ENCODE results near the gene FBXL7.

Gene FBXL7

DNA sequence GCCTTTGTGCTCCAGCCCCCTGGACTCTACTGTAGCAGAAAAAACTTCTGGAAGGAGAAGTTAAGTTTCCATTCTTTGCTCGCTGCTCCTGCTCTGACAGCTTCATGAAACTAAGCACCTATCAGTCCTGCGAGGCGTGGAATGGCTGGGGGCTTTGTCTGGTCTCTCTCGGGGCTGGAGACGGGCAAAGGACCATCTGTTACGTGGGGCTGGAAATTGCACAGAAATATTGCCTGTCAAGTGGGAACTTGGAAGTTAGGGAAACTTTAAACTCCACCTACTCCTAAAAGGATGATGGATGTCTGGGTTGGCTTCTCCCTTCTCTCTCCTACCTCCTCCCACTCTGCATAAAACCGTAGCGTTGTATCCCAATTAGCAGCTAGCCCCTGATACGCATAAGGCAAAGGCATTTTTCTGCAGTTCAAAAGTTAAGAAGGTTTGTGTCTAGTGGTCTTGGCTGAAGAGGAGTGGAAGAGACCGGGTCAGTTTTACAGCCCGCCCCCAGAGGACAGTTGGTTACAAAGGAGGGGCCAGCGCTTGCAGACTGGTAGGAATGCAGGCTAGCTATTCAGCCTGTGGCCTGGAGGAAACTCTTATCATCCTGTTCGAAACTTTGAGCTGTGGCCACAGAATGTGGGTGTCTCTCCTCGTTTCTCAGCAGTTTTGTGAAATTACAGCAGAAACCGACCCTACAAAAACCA is 1.3 kb downstream of the FBXL7 start:
- DNase-seq (ENCODE audit: low read depth, low spot score), result no peak

DNA sequence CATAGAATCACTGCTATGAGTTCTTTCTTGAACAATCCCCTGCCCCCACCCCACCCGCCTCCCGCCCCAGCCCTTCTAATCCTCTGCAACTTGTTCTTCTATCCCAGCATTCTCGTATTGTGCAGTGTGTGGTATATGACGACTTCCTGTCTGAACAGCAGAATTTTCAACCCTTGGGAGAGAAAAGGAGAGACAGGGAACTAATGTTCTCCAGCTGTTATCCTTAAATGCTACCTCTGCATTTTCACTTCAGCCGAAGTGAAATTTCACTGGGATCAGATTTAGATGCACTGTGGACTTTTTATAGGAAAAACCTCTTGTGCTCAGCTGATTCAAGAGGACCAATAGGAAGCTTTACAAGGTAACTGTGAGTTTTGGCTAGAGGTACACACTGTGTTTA is 2.2 kb downstream of the FBXL7 start:
- no peak for DNase-seq (ENCODE audit: low read depth, low spot score)

DNA sequence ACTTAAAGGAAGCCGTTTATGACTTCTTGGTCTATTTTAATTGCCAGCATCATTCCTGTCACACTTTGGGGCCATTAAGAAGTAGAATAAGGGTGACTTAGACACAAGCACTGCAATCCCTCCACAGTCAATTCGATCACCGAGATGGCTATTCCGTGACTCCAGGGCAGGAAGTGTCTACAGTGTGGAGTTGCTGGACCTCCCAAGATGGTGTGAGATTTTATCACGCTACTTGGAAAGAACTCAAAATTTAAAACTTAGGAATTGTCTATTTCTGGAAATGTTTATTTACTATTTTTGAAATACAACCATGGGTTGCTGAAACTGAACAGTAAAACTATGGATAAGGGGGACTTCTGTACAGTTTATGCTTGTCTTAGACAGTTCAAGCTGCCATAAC is 6.2 kb downstream of the FBXL7 start:
- DNase-seq (ENCODE audit: low read depth, low spot score), result no peak

DNA sequence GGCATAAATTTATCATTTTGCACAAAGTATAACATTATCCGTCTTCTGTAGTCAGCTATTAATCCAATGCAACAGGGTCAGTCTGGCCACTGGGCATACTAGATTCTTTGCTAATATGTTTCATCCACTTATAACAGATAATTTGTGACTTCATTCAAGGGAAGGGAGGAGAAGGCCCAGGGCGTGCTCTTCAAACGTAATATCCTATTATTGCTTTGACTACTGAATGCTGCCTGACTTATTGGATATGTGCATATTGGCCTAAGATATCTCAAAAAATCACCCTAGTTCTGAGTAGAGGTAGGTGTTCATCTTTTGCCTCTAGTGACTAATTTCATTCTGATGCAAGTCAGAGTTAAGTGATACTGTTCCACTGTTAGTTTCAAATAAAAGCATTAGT is 6.9 kb downstream of the FBXL7 start:
- DNase-seq (ENCODE audit: low read depth, low spot score), result no peak

DNA sequence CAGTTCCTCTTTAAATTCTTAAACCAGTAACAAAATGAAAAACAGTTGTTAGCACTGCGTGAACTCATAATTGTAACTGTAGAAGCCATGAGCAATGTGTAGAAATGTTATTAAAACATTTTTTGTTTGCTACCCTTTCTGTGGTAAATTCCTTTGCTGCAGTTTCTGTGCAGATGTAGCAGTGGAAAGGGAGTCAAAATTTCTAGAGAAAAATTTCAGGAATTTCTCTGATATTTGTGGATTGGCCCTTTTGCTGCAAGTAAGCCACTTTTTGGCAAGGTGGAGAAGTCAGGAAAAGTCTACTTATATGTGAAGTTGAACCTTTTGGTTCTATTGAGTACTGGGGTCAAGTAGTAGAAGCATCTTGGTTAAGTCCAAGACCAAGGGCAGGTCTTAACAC is 10.1 kb downstream of the FBXL7 start:
- no peak for DNase-seq (ENCODE audit: low read depth, low spot score)

DNA sequence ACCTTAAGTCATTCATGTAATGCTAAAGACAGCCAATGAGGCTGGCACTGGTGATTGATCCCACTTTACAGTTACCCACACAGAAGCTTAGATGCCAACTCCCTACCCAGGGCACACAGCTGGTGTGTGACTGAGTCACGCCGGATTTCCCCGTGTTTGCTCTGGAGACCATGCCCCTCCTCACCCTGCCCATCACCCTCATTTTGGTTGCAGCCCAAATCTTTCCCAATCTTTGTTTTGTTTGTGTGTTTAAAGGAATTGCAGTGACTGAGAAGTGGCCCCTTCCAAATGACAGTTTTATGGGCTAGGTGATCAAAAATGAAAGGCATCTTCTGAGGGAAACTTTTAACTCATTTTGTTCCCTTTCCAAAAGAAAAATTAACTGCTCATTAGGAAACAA is 10.9 kb downstream of the FBXL7 start:
- no peak for DNase-seq (ENCODE audit: low read depth, low spot score)

DNA sequence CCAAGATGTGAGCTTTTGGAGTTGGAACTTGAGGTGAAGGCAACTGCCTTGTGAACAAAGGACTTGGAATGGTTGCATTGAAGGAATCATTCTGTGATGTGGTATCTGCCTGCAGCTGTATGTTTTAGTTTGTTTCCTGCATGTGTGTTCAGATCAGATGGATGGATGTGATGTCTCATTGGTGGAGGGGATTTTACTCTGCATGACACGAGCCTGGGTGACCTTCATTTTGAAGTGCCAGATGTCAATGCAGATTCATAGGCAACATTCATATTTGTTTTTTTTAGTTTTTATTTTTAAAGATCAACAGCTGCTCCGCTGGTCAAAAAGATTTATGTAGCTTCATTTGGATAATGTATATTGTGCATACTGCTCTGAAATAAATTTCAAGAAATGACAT is 13.5 kb downstream of the FBXL7 start:
- no peak for DNase-seq (ENCODE audit: low read depth, low spot score)

DNA sequence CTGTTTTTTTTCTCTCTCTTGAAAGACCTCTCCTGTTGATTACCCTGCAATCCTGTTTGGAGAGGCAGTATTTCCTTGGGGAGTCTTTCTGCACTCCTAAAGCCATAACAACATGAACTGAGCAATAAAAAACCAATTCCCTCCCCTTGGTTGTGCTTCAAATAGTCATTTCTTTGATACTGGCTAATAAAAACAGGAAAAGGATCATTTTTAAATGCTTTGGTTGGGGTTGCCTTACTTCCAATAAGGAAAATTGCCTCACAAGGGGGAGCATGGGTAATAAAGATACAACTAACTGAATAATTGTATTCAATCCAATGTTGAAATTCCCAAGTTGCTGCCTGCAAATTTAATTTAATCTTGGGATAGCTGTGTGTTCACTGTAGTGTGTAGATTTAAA is 13.9 kb downstream of the FBXL7 start:
- DNase-seq (ENCODE audit: low read depth, low spot score), result no peak

DNA sequence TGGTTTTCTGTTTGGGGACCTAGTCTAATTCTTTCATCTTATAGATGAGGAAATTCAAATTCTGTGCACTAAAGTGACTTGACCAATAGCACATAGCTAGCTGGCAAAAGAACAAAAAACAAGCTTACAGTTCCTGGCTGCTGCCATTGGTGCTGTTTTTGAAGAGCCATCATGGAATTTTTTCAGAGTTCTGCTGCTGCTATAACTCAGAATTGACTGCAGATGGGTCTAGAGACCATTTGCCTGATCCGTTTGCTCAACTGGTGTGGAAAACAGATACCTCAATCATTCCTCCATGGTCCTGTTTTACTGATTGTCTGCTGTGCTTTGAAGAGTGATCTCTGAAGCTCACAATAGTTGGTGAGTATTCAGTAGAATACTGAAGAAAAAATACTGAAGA is 15.2 kb downstream of the FBXL7 start:
- no peak for DNase-seq (ENCODE audit: low read depth, low spot score)

DNA sequence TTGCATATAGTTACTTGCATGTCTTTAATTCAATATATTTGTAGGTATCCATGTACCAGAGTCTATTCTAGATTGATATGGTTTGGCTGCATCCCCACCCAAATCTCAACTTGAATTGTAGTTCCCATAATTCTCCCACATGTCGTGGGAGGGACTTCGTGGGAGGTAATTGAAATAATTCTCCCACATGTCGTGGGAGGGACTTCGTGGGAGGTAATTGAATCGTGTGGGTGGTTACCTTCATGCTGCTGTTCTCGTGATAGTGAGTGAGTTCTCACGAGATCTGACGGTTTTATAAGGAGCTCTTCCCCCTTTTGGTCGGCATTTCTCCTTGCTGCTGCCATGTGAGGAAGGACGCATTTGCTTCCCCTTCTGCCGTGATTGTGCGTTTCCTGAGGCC is 16.5 kb downstream of the FBXL7 start:
- no peak for DNase-seq (ENCODE audit: low read depth, low spot score)

DNA sequence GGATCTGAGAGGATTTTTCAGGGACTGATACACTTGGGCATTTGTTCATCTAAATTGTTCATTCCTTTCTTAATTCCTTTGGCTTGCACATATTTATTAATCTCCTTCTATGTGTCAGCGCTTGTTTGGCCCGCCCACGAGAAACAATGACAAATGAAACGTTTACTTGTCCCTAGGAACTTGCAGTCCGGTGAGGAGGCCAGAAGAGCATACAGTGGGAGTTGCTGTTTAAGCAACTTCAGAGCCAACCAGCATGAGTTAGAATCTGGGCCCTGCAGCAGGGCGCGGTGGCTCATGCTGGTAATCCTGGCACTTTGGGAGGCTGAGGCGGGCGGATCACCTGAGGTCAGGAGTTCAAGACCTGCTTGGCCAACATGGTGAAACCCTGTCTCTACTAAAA is 18.8 kb downstream of the FBXL7 start:
- DNase-seq (ENCODE audit: low read depth, low spot score), result no peak

DNA sequence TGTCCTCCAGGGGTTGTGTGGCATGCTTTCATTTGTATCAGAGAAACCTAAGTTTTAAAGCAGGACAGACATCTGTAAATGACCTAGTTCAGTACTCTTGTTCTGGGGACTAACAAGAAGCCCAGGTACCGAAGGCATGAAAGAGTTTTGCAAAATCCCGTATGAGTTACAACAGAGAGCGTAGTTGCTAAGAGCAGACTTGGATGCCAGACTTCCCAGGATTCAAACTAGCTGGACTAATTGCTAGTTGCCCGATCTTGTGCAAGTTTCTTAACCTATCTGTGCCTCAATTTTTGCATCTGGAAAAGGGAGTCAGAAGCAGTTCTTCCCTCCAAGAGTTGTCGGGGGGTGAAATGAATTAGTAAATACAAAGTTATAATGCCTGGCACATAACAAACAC is 20.9 kb downstream of the FBXL7 start:
- no peak for DNase-seq (ENCODE audit: low read depth, low spot score)

DNA sequence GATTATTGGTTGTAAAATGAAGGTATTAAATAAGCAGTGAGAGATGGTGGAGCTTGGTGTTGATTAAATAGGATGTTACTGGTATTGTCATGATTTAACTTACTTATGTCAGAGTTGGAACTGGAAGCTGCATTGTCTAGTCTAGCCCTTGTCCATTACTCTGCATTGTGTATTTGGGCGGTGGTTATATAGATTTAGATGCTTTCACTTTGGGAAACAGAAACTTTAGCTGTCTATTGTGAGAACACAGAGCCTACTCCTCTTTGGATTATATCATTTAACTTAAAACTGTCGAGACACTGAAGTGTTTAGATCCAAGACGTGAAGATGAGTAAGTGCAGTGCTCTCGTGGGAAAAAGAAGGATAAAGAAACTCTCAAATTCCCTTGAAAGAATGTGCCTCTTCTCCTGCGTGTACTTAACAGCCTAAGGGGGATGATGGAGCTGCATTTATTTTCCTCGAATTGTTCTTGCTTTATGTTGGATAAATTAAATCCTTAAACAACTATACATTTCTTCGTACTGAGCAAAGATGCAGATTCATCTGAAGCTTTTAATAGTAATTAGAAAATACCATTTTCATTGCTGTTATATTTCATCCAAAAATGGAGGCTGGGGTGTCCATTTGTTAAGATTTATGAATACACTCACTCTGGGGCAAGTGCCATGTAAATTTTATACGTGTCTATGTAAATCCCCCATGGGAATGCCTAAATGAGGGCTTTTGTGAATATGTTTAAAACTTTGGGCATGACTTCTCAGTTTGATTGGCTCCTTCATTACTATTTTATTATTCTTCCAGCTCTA is 21.6 kb downstream of the FBXL7 start:
- no peak for DNase-seq (ENCODE audit: low read depth, low spot score)

DNA sequence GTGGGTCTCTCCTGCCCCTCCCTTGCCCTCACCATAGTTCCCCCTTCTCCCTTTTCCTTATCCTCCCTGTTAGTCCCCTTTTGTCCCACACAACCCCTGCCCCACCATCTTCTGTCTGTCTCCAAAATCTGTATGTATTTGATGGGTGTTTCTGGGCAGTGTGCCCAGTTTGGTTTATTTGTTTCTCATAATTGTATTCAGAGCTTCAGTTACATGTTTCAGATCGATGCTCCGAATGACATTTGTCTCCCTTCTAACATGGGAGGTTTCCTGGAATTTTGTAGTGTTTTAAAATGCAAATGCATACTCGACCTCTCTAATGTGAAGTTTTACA is 22.2 kb downstream of the FBXL7 start:
- no peak for DNase-seq (ENCODE audit: low read depth, low spot score)

DNA sequence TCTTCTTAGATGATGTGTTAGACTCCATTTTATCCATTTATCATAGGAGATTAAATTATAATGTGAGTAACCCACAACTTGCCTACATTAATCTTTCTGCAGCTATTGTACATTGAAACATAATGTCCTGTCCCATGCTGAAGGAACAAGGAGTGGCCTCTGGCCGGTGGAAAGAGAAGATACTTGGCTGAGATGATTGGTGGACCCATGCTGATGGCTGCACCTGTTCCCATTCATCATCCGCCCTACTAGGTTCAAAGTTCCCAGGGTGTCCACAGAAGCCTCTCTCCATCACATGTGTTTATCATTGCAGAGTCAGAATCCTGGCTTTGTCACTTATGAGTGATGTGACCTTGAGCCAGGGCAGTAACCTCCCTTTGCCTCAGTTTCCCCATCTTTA is 24.7 kb downstream of the FBXL7 start:
- no peak for DNase-seq (ENCODE audit: low read depth, low spot score)

DNA sequence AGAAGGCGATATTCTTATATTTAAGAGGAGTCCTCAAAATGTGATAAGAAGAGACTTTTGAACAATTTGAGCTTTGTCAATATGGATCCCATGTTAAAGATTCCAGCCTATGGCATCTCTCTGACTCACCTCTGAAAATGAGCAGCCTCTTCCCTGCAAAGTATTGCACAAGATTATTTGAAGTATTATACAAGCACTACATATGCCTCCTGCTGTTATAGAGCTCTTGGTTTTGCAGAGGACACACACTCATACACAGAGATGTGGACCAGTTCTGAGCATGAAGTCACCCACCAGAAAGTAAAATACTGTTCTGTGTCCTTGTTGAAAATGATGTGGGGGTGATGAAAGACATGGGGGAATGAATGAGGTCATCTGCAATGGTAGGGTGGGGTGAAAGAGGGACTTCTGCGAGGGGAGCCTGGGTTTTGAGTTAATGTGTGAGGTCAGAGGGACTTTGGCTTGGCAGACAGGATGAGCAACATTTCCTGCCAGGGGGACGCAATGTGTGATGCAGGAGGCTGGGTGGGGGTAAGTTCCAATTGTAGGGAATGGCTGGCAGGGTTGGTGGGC is 25.8 kb downstream of the FBXL7 start:
- DNase-seq (ENCODE audit: low read depth, low spot score), result no peak

DNA sequence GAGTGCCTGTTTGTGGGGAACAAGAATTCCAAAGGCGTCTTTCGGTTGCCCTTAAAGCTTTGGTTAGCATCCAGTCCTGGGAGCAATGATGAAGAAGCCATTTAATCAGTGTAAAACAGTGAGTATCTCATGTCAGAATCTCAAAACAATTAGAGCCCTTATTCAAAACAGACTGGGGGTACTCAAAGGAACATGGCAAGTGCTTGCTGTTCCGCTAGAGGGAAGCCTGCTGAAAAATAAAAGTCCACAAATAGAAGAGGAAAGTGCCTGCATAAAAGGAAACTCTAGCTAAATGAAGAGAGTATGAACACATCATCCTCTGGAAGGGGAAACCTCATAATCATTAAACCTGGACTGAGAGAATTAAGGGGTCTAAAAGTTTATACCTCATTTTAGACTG is 26.4 kb downstream of the FBXL7 start:
- no peak for DNase-seq (ENCODE audit: low read depth, low spot score)

DNA sequence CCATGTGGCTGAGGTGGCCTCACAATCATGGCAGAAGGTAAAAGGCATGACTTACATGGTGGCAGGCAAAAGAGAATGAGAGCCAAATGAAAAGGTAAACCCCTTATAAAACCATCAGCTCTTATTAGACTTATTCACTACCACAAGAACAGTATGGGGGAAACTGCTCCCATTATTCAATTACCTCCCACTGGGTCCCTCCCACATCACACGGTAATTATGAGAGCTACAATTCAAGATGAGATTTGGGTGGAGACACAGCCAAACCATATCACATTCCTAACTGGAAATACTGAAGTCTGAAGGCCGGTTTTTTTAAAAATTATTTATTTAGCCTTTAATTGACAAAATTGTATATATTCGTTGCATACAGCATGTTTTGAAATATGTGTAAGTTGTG is 28.5 kb downstream of the FBXL7 start:
- no peak for DNase-seq (ENCODE audit: low read depth, low spot score)

DNA sequence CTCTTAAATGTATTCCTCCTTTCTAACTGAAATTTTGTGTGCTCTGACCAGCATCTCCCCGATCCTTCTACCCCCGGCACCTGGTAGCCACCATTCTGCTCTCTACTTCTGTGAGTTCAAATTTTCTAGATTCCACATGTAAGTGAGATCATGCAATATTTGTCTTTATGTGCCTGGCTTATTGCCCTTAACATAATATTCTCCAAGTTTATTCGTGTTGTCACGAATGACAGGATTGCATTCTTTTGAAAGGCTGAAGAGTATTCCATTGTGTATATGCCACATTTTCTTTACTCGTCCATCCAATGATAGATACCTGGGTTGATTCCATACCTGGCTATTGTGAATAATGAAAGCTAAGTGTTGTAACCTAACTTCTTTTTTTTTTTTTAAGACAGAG is 29.0 kb downstream of the FBXL7 start:
- DNase-seq (ENCODE audit: low read depth, low spot score), result no peak

DNA sequence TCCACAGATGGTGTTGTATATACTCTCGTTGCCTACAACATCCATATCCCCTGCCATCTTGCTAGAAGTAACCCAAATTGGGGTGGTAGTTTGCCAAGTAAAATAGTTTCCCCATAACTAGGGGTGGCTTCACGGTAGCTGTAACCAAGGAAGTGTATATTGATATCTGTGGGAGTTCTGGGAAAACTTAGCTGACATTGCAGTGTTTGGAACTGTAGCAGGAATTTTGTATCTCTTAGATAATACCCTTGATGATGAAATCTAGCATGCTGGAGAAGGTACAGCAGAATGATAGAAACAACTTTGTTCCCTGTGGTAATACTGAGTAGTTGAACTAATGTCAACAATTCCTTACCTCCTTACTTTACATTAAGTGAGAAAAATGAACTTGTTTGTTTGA is 29.8 kb downstream of the FBXL7 start:
- DNase-seq (ENCODE audit: low read depth, low spot score), result no peak

DNA sequence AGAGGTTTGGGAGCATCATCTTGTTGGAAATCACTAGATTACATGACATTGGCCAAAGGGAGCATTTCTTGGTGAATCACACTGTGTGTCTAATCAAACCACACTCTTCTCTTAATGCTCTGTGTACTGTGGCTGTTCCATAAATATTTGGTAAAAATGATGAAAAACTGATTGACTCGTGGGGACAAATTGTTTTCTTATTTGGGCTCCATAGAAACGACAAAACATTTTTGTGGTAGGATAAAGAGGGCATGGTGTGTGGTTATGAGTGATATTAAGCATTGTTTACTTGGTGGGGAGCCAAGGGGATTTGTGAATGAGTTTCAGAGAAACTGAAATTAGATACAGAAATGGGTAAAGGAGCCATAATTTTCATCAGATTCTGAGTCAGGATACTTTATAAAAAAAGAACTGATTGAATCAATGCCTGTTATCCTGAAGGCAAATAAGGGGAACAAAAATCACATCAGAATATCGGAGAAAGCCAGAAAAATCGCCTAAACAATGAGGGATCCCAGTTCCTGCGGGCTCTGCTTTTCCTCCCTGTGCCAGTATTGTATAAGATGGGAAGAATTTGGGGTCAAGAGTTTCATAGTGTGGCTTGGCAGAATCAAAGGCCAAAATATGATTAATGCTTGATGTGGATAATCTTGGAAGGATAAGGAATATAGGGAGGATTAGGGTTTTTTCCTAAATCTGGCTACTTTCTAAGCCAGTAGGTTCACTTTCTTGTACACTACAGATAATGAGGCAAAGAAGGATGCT is 33.3 kb downstream of the FBXL7 start:
- no peak for DNase-seq (ENCODE audit: low read depth, low spot score)

DNA sequence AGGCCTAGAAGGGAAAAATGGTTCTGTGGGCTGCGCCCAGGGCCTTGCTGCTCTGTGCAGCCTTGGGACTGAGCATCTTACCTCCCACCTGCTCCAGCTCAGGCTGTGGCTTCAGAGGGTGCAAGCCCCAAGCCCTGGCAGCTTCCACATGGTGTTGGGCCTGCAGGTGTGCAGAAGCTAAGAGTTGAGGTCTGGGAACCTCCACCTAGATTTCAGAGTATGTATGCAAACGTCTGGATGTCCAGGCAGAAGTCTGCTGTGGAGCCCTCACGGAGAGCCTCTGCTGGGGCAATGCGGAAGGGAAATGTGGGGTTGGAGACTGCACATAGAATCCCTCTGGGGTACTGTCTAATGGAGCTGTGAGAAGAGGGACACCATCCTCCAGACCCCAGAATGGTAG is 36.0 kb downstream of the FBXL7 start:
- DNase-seq (ENCODE audit: low read depth, low spot score), result no peak

DNA sequence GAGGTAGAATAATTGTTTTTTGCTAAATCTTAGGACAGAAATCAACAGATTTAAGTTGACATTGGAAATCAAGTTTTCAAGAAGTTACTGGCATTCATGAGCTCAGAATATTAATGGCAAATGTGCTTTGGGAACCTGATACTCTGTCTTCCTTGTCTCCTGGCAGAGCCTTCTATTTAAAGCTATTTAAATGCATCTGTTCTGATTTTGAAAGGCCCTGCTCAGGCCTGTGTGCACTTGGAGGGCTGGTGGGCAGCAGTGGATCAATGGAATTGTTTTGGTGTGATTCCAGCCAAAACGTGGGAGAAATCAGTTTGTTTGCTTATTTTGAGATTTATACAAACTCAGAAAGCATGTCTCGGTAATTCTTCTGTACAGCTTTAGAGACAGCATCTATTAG is 38.5 kb downstream of the FBXL7 start:
- no peak for DNase-seq (ENCODE audit: low read depth, low spot score)

Measured in iPS DF 19.7 (cell line).